Peyer's patch (tissue), 4 donors: Measurements from ENCODE around the gene BRF1.

Experiments used
- POLR2A ChIP-seq, 2 donors: fragments of 450-650 bp; IDR thresholded peaks; one replicate each; pipeline ENCODE4 v1.5.1; 2017; ENCODE audit warnings: antibody characterized with exemption in 2 of 2, mild to moderate bottlenecking in 2 of 2, moderate library complexity in 2 of 2
- TF ChIP-seq, protein P1 (sequence below), 6 experiments: fragments of 450-650 bp in 4 of 6; fragments of 200-600 bp in 2 of 6; sonication (generic) in 1 of 6; IDR thresholded peaks; one replicate each; pipeline ENCODE4 v1.5.1; 2017 to 2019; ENCODE audit warnings: antibody characterized with exemption in 6 of 6, mild to moderate bottlenecking in 3 of 6, moderate library complexity in 1 of 6

DNA sequence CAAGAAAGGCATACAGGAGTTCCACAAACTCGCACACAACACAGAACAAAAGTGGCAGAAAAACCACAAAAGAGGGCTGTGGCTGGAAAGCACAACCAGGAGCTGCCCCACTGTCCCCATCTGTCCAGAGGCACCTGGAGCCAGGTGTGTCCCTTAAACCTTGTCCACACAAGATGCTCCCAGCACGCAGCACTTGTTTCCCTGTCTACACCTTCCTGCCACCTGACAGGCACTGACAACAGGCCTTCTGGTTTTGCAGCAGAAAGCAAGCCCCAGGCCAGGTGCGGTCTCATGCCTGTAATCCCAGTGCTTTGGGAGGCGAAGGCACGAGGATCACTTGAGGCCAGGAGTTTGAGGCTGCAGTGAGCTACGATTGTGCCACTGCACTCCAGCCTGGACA is 48.9 kb downstream of the BRF1 start:
- TF ChIP-seq, protein P1, sequence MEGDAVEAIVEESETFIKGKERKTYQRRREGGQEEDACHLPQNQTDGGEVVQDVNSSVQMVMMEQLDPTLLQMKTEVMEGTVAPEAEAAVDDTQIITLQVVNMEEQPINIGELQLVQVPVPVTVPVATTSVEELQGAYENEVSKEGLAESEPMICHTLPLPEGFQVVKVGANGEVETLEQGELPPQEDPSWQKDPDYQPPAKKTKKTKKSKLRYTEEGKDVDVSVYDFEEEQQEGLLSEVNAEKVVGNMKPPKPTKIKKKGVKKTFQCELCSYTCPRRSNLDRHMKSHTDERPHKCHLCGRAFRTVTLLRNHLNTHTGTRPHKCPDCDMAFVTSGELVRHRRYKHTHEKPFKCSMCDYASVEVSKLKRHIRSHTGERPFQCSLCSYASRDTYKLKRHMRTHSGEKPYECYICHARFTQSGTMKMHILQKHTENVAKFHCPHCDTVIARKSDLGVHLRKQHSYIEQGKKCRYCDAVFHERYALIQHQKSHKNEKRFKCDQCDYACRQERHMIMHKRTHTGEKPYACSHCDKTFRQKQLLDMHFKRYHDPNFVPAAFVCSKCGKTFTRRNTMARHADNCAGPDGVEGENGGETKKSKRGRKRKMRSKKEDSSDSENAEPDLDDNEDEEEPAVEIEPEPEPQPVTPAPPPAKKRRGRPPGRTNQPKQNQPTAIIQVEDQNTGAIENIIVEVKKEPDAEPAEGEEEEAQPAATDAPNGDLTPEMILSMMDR (IDR thresholded peaks at IDR 0.05) = no peak
- no peak for TF ChIP-seq POLR2A (IDR thresholded peaks at IDR 0.05)
